Measurements from ENCODE around the gene CXADR. TPM values are rescaled to one million over a fixed set of nuclear protein-coding genes. Genes with fewer than 3 reads are reported as not detected.

Gene CXADR
- total and polyA plus RNA-seq, 7 donors = 0.01 to 0.62 (median 0.06) TPM

DNA sequence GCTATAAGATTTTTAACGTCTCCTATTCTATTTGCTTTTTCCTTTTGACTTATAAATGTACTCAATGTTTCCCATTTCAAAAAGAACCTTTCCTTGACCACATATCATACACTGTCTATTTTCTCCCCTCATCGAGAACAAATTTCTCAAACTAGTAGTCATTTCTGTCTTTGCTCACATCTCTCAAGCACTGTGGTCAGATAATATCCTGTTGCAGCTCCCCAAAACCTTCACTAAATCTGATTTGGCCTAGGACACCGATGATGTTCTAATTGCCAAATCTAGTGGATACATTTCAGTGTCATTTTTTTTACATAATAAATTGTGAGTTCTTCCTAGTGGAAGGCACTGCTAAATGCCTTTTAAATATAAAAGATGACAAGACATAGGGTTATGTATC is 19.4 kb downstream of the CXADR start:
- Histone ChIP-seq H3K27me3 (ENCODE audit: insufficient read depth in 3 of 3, low read length in 2 of 3) (no peaks in the 10 kb centered on the region), H3K27ac (no peak overlapping the region), H3K36me3 (ENCODE audit: insufficient read depth in 1 of 2, low read depth in 1 of 2) (no peaks in the 10 kb centered on the region), H3K4me3 (no peak overlapping the region), H3K4me1 (no peaks in the 10 kb centered on the region), H3K9me3 (no peaks in the 10 kb centered on the region)
- ATAC-seq (no peak), DNase-seq (no peak)
- intact Hi-C loops (cut with DNase I) = no loop called here
- WGBS, 3 donors = 72 to 80% (median 75%) methylated on average over 3 of the region's 3 CpGs
- TF ChIP-seq, protein P1, sequence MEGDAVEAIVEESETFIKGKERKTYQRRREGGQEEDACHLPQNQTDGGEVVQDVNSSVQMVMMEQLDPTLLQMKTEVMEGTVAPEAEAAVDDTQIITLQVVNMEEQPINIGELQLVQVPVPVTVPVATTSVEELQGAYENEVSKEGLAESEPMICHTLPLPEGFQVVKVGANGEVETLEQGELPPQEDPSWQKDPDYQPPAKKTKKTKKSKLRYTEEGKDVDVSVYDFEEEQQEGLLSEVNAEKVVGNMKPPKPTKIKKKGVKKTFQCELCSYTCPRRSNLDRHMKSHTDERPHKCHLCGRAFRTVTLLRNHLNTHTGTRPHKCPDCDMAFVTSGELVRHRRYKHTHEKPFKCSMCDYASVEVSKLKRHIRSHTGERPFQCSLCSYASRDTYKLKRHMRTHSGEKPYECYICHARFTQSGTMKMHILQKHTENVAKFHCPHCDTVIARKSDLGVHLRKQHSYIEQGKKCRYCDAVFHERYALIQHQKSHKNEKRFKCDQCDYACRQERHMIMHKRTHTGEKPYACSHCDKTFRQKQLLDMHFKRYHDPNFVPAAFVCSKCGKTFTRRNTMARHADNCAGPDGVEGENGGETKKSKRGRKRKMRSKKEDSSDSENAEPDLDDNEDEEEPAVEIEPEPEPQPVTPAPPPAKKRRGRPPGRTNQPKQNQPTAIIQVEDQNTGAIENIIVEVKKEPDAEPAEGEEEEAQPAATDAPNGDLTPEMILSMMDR (IDR thresholded peaks at IDR 0.05) = no peak

DNA sequence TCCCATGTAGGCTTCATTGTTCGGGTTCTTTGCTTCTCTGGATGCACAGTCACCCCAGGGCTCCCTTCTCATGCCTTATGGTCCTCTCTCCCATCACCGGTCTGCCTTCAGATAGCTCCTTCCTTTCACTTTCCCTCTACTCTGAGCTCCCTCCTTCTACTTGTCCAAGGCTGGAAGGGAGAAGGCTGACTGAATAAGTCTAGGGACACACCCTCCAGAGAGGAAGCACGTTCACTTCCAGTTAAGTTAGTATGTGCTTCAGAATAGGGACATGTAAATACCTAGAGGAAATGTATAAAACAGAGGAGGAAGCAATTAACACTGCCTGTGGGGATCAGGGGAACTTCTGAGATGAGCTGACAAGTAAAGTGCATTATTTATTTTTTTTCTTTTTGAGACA is 23.5 kb downstream of the CXADR start:
- DNase-seq = no peak
- H3K9me3 ChIP-seq = no peaks in the 10 kb centered on the region
- H3K27me3 ChIP-seq (ENCODE audit: insufficient read depth in 3 of 3, low read length in 2 of 3) = no peaks in the 10 kb centered on the region
- 57 to 64% (median 60%) methylated on average over 3 of the region's 3 CpGs for WGBS, 3 donors
- ATAC-seq = no peak
- intact Hi-C loops (cut with DNase I) = no loop called here
- H3K4me1 ChIP-seq = no peaks in the 10 kb centered on the region
- H3K4me3 ChIP-seq = no peak overlapping the region
- H3K27ac ChIP-seq = no peak overlapping the region
- TF ChIP-seq, protein P1 (IDR thresholded peaks at IDR 0.05) = no peak
- no peaks in the 10 kb centered on the region for H3K36me3 ChIP-seq (ENCODE audit: insufficient read depth in 1 of 2, low read depth in 1 of 2)

DNA sequence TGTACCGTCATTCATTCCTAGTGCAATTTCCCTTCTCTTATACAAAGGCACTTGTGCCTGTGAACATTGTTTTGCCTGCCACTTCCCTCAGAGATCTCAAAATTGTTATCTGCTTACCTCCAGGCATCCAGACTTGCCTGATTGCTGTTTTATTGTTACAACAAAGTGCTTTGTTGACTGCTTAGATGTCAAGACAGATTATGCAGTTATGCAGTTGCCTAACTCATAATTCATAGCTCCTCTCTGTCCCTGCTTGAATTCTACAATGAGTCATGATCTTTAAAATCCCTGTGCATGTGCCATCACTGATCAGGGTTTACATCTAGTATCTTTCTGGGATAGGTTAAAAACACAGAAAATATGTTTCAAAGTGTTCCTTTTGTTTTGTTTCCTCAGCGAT is 24.5 kb downstream of the CXADR start:
- Histone ChIP-seq H3K4me3 (no peak overlapping the region), H3K9me3 (no peaks in the 10 kb centered on the region), H3K27me3 (ENCODE audit: insufficient read depth in 3 of 3, low read length in 2 of 3) (no peaks in the 10 kb centered on the region), H3K36me3 (ENCODE audit: insufficient read depth in 1 of 2, low read depth in 1 of 2) (no peaks in the 10 kb centered on the region), H3K4me1 (no peaks in the 10 kb centered on the region), H3K27ac (no peak overlapping the region)
- TF ChIP-seq, protein P1 (IDR thresholded peaks at IDR 0.05) = no peak
- 72 to 75% (median 74%) methylated on average over 2 of the region's 2 CpGs for WGBS, 3 donors
- no peak for DNase-seq
- no peak for ATAC-seq
- intact Hi-C loops (cut with DNase I) = no loop called here

DNA sequence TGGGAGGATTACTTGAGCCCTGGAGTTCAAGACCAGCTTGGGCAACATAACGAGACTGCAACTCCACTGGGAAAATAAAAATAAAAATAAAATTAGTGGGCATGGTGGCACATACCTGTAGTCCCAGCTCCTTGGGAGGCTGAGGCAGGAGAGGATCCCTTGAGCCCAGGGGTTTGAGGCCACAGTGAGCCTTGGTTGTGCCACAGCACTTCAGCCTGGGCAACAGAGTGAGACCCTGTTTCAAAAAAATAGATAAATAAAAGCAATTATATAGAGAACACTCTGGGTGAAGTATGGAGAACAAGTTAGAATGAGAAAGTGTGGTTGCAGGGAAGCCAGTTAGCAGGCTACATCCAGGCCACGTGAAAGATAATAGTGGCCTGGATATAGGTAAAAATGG is 25.7 kb downstream of the CXADR start:
- Histone ChIP-seq H3K36me3 (ENCODE audit: insufficient read depth in 1 of 2, low read depth in 1 of 2) (no peaks in the 10 kb centered on the region), H3K27me3 (ENCODE audit: insufficient read depth in 3 of 3, low read length in 2 of 3) (no peaks in the 10 kb centered on the region), H3K4me1 (no peaks in the 10 kb centered on the region), H3K9me3 (no peaks in the 10 kb centered on the region), H3K4me3 (no peak overlapping the region), H3K27ac (no peak overlapping the region)
- TF ChIP-seq, protein P1 (IDR thresholded peaks at IDR 0.05) = no peak
- intact Hi-C loops (cut with DNase I) = no loop called here
- DNase-seq = no peak
- no peak for ATAC-seq
- WGBS, 3 donors = 71 to 93% (median 80%) methylated on average over 2 of the region's 2 CpGs

DNA sequence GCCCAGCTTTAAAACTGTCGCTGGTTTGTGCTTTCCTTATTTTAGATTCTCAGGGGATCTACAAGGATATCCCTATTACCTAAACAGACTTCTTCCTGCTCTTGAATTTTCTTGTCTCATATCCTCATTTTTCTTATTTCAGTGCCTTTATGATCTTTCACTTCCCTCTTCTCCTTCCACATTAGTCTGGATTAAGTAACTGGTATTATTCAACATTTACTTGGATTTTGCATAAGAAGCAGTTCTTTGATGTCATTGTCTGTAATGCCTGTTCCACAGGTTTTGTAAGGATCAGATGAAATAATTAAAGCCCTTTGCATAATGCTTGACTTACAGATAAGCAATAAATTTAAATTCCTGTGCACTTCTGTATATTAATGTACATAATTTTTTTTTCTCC is 26.5 kb downstream of the CXADR start:
- DNase-seq (no peak), ATAC-seq (no peak)
- intact Hi-C loops (cut with DNase I) = no loop called here
- H3K27me3 ChIP-seq (ENCODE audit: insufficient read depth in 3 of 3, low read length in 2 of 3) = no peaks in the 10 kb centered on the region
- 55 to 71% (median 69%) methylated on average over 1 of the region's 1 CpG for WGBS, 3 donors
- H3K4me1 ChIP-seq = no peaks in the 10 kb centered on the region
- no peak overlapping the region for H3K27ac ChIP-seq
- TF ChIP-seq, protein P1 (IDR thresholded peaks at IDR 0.05) = no peak
- H3K9me3 ChIP-seq = no peaks in the 10 kb centered on the region
- no peak overlapping the region for H3K4me3 ChIP-seq
- no peaks in the 10 kb centered on the region for H3K36me3 ChIP-seq (ENCODE audit: insufficient read depth in 1 of 2, low read depth in 1 of 2)
